NCI-H146 (cell line): Measurements from ENCODE around the gene GNB1.
"Not testable (repeated sequence)": the region's sequence is repeated elsewhere in the genome, so short reads cannot be mapped to it uniquely, and the experiment has no call there.

ENCODE experiments used
- DNase-seq: peaks from one replicate; lab custom pipeline; 2025; lab: John Stamatoyannopoulos, UW

GNB1 gene

DNA sequence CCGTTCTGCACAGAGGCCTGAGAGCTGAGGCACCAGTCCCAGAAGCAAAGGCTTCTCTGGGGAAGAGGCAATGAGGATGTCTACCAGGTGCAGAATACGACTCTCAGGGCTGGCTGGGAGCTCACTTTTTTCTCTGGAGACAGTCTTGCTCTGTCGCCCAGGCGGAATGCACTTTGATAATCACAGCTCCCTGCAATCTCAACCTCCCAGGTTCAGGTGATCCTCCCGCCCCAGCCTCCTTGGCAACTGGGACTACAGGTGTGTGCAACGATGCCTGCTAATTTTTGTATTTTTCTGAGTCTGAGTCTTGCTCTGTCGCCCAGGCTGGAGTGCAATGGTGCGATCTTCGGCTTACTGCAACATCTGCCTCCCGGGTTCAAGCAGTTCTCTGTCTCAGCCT, 130.2 kb downstream of the GNB1 start:
- no peak for DNase-seq

DNA sequence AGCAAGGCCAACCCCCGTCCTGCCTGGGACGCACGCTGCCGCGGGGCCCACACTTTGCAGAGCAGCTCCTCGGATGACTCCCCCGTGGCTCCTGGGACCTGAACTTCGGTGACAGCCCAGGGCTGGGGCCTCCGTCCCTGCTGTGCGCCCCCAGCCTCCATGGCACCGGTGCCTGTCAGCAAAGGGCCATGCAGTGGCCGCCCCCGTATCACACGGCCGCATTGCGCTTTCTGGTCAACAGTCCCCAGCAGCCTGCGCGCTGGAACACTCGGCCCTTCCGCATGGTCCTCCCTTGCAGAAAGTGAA, 130.6 kb downstream of the GNB1 start:
- no peak for DNase-seq

DNA sequence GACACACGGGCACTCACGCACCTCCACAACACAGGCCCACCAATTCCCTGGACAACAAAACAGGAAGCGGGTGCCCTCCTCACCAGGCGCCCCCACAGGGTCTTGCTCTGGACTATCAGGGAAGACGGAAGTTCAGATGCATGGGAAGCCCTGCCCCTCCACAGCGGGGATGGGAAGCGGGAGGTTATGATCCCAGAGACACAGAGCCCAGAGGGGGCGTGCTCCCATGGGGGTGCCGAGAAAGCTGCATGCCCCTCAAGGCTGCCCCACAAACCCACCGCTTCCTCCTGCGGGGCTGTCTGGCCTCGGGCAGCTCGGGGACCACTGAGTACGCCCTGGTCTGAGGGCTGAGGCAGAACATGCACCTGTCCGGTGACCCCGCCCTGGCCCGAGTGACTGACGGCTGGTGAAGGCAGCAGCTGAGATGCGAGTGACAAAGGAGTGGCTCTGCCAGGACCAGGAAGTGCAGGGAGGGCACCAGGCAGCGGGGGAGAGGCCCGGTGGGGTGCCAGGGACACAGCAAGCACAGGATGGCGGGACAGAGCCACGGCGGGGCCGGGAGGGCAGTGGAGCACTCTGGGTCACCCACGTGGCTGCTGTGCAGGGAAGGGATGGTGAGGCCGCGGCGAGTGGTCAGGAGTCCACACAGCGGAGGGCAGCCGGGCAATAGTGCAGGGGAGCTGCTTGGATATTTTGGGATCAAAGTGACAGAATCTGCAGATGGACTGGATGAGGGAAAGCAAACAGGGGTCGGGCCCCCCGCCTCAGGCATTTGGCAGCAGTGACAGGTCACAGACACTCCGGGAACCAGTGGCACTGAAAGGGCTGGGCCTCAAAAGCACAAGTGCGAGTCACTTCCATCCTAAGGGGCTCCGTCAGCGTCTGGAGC, 131.2 kb downstream of the GNB1 start:
- peak; percentile 2 for DNase-seq

DNA sequence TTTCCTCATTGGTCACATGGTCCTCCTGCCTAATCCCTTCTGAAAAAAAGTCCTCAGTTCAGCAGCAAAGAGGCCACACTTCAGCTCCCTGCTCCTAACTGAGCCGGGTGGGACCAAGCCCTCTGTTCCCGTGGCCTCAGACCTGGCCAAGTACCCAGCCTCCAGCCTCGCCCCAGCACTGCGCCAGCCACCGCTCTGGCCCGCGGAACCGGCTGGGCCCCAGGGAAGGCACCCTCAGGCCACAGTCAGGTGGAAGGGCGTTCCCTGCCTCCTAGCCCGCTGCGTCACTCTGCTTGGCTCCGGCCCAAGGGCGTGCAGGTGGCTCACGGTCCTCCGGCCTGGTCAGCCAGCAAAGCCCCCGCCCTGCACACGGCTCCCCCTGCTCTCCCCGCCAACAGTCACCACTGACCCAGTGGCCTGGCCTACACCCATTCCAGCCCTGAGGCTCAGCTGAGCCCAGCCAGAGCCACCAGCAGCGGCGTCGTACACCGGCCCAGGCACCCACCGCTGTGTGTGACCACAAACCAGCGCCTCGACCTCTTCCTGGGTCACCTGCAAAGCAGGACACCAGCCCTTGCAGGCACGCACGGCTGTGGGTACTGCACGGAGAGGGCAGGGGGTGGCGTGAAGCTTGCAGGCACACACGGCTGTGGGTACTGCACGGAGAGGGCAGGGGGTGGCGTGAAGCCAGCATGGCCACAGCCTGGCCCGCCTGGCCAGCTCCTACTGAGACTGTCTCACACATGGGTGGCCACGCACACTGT, 132.0 kb downstream of the GNB1 start:
- peak; percentile 18 for DNase-seq

DNA sequence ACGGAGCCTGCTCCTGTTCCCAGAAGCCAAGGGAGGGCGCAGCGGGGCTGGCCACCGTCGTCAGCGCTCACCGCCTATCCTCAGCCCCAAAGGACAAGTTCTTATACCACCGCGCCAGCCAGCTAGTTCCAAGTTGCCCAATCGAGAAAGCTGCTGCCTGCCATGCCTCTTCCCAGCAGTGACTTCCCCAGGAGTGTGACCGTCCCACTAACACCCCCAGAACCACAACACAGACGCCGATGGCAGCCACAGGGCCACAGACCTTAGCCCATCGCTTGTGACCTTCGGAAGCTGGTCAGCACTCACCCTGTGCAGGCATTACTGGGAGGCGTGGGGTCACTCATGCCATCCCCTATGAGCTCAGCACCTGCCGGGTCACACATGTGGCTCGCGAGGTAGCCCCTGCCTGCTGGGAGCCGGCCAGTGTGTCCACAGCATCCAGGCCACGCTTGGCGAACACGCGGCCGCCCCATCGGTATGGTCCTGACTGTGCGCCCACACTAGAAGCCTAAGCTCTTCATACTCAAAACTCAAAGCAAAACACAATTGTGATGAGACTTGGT, 132.7 kb downstream of the GNB1 start:
- DNase-seq = no peak

DNA sequence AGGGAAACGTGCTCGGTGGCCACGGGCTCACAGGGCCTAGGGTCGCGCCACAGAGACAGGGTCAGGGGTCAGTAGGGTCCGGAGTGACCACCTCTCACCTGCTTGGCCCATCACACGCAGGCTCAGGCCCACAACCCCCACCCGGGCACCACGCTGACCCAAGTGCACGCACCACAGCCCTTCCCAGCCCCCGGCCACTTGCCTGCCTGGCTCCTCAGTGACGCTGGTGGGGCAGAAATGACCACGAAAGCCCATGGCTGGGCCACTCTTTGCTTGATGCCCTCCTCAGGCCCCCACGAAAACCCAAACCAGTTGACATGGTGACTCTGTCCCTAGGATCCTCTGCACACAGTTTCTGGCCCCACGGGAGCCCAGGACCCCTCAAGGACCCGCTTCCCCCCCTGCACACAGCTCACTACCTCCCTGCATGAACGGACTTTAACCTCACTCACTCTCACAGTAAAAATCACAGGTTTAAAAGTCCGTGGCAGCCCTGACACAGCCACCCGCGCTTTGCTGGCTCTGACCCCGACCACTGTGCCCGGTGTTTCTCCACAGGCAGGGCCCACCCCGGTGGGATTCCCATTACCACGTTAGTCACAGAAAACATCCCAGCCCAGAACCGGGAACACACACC, 133.3 kb downstream of the GNB1 start:
- no peak for DNase-seq

DNA sequence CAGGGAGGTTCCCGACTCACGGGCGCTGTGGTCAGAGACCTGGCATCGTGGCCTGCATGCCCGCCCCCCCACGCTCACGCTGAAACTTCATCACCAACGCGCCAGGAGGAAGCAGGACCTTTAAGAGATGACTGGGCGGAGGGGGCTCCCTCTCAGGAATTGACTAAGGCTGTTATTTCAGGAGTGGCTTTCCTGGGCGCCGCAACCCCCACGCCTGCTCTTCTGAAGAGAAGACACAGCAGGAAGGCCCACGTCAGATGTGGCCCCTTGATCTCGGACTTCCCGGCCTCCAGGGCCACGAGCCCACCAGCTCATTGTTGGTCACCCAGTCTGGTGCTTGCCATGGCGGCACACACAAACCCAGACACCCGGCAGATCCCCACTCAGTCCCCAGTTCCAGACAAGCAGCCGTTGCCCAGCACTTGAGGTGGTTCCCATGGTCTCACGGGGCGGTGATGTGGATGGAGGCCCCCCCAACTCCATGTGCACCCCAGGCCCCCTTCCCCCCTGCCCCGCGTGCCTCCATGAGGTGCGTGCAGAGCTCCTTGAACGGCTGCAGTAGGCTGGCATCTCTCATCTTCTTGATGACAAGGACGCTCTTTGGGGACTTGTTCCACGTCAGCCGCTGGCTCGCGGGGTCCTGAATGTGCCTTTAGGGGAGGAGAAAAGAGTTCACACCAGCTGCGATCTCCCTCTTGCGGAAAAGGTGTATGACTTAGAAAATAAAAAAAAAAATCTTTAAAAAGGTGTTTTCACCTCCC, 134.0 kb downstream of the GNB1 start:
- no peak for DNase-seq

DNA sequence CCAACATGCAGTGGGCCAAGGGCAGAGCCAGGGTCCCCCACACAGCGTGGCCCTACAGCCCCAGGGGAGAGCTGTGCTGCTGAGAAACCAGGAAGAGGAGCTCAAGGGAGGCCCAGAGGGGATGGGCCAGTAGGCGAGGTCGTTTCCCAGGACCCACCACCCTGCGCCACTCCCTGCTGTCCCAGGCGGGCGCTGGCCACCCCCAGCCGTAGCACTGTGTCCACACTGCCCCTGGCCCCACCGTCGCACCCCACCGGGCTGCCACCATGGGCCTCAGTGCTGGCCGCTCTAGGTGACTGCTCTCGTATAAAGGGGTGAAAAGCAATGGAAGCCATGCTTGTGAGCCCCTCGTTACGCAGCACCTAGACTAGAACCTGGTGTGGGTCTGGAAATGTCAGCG, 135.0 kb downstream of the GNB1 start:
- no peak for DNase-seq

DNA sequence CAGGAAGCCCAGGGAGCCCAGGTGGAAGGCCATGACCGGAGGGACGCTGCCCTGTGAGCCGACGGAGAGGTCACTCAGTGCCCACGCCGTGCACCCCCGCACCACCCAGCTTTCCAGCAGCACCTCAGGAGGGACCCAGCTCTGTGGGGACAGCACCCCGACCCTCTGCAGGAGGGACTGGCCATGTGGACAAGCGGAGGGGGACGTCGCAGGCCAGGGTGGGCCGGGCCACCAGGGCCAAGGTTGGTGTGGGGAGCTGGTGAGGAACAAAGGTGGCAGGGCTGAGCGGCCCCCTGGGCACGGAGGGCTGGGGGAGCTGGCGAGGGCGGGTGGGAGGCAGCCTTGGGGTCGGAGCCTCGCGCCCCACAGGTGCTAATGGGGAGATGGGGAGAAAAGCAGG, 135.5 kb downstream of the GNB1 start:
- no peak for DNase-seq

DNA sequence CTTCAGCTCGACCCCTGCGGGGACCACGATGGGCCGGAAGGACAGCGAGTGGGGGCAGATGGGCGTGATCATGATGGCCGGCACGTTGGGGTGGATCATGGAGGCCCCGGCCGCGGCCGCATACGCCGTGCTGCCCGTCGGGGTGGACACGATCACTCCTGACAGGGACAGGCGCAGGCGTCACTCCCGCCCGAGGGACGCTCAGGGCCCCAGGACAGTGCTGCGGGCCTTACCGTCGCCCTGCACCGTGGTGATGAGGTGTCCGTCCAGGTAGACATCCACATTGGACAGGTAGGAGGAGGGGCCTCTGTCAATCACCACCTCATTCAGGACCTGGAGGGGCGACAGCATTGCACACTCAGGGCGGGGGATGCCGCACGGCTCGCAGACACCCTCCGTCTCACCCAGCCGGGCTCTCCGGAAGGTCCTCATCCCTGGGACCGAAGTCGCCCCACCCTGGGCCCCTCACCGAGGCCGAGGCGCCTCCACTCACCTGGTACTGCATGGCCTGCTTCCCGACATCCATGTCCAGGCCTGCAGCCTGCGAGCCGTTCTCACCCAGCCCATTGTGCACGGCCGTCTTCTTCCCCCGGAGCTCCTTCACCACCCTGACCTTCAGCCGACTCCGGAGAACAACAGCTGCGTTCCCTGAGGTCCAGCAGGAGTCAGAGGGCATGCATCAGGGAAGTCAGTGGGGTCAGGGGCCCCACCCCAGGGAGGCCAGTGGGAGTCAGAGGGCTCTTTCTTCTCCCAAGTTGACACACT, 136.7 kb downstream of the GNB1 start:
- DNase-seq = no peak

DNA sequence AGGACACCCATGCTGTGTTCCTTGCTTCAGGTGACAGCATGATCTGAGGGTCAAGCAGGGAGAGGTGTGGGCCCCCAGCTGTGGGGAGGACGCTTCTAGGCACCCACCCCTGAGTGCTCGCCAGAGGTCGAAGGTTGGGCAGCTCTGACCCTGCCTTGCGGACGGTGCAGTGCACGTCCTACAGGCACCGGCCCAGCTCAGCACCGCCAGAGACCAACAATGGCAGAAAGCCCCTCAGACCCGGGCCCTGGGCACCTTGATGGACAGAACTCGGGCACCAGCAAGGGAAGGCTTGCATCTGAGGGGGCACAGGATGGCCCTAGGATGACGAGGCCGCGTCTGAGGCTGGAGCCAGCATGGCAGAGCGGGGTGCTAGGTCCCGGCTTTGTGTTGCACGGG, 137.3 kb downstream of the GNB1 start:
- no peak for DNase-seq

DNA sequence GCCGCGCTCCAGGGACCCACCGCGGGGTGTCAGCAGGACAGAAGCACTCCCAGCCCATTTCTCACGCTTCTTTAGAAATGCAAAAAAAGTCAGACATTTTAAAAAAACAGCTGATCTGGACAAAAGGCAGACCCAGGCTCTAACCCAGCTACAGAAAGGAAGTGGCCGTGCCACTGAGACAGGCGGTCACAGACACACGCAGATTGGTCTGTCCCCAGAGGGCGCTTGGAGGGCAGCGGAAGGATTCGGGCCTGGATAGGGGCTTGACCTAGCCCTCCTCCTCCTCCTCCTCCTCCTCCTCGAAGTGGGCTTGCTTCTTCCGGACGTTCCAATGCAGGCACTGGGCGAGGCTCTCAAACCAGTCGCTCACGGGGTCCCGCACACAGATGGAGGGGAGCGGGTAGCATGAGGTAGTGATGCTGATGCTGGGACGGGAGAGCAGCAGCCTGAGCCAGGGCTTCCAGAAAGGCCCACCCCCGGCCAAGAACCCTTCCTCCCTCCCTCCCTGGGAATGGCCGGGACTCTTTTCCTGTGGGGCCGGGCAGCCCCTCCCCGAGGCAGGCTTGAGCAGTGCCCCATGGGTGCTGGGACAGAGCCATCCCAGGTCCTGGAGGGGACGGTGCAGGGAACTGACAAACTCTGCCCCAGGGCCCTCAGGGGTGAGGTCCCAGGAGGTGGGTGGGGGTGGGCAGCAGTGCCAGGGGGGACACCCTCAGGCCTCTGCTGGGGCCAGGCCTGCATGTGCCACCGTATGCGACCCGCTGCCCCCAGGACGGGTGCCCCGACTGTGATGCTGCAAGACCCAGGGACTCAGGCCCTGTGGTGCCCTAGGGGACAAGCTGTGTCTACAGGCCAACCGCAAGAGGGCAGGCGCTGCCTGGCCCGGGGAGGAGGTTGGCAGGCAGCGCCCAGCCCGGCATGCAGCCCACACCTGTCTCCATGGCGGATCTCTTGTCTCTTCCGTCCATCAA, 138.0 kb downstream of the GNB1 start:
- DNase-seq = no peak

DNA sequence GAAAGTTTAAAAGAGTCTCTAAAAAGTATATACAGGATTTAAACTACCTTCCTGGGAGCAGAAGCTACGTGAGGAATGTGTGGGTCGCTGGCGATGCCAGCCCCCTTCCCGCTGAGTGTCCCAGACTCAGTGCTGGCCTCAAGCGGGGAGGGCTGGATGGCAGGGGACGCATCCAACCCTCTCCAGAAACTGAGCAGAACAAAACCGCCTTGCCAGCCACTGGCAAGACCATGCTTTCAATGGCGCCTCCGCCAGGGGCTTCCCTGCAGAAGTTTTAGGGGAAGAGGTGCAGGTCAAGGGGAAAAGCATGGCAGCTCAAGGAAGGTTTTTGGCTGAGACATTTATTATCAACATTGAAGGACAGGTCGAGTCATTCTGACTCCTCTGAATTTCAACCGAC, 138.7 kb downstream of the GNB1 start:
- no peak for DNase-seq

DNA sequence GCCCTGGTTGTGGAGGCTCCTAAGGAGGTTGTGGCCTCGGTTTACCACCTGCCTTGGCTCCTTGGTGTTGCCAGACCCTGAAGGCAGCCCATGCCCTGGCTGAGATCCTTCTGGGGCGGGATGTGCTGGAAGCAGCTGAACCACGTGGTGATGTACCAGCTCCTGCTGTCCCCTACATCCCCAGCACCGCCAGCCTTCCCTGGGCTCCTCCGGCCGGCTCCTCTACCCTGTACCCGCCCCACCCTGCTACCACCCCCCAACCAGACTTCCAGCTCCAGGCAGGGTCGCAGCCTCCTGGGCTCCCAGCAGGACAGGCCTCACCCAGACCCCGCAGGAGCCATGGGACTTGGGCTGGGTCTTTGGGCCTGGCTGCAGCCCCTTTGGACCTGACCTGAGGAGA, 140.9 kb downstream of the GNB1 start:
- DNase-seq = not testable (repeated sequence)

DNA sequence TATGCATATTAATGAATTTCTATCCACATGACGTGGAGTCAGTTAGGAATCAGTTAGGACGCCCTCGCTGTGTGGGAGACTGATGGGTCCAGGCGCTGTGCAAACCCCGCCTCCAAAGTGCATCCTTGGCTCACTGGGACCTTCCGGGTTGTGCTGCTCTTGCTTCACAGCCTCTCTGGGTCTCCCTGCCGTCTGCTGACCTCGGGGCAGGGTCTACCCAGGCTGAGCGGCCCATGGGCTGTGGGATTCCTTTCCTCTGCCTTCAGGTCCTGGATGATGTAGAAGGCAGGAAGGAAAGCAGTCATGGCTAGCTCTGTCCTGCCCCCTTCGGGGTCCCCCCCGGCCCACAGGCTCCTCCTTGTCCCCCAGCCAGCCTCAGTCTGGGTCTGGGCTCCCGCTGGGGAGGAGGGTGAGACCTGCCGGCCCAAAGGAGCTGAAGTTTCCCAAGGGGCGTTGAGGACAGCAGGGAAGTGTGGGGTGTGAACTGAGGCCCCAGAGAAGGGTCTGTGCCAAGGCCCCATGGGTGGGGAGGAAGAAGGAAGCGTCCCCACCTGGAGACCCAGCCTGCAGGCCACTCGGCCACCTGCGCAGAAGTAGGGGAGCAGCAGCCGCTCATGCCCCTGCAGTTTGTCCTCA, 142.1 kb downstream of the GNB1 start:
- DNase-seq = no peak

DNA sequence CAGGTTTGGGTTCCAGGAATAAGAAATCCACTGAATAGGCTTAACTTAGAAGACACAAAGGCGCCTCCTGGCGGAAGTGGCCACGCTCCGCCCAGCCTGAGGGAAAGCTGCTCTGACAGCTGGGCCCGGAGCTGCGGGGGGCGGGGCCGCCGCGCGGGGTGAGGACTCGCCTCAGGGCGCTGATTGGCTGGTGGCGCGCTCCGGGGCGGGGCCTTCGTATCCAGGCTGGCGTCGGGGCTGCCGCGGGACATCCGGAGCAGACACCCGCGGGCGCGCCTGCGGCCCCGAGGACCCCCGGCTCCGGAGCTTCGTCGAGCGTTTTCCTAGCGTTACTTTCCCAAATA, 144.3 kb downstream of the GNB1 start:
- not testable (repeated sequence) for DNase-seq

DNA sequence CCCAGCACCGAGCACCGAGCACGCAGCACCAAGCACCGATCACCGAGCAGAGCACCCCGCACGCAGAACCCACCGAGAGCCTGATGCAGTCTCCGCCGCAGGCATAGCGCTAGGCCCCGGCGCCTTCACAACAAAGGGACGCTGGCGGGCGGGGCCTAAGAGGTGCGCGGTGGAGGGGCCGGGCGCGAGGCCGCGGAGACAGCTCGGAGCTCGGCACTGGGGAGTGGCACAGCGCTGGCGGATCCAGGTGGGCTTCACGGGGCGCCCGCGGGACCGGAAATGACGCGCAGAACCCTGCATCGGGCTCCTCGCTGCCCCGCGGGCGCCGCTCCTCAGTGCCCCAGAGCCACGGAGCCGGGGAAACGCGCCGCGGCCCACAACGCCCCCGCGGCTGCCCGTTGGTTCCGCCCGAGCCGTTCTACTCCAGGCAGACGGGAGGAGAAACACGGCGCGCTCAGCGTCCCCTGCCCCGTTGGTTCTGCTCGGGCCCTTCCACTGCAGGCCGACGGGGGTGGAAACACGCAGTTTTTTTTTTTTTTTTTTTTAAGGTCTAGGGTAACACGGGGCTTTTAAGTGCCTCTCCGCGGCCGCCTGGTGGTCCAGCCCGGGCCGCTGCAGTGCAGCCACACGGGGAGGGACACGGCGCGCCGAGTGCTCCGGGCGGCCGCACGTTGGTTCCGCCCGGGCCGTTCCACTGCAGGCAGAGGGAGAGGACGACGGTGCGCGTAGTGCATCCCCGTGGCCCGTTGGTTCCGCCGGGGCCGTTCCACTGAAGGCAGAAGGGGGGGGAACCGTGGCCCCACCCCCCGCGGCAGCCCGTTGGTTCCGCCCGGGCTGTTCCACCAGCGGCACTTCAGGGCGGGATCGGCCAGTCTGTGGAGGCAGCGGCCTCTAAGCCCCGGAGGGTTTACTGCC, 145.0 kb downstream of the GNB1 start:
- DNase-seq = peak; percentile 29

DNA sequence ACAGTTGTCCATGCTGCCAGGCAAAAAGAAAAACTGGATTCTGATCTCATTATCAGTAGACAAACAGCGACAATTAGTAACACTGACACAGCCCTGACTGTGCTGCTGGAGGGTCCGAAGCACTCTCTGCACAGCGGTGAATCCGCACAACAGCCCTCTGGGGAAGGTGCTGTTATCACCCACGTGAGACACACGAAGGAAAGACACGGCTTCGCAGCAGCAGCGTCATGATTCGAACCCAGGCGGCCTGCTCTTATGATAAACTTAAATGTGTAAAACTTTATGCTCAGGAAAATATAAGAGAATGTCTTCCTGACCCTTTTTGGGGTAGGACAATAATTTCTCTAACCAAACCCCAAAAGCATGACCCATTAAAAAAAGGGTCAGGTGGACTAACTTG, 148.4 kb downstream of the GNB1 start:
- DNase-seq = not testable (repeated sequence)

DNA sequence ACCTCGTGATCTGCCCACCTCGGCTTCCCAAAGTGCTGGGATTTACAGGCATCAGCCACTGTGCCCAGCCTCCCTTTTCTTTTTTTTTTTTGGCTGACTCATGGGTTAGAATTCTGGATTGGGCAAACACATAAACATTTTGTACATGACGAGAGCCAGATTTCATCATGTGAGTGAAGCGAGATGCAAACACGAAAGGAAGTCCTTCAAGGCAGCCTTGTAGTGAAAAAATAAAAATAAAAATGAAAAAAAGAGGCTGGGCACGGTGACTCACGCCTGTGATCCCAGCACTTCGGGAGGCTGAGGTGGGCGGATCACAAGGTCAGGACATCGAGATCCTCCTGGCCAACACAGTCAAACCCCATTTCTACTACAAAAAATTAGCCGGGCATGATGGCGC, 149.9 kb downstream of the GNB1 start:
- not testable (repeated sequence) for DNase-seq
